ENCODE measurements around the gene ELL. TPM values are rescaled to one million over a fixed set of nuclear protein-coding genes. Genes with fewer than 3 reads are reported as not detected.
A peak's percentile ranks its signal among the peaks of the same experiment; 100 is the strongest.

The ELL gene
- total RNA-seq, 4 donors from 2014 or later, result 9.1 to 35.1 (median 20.1) TPM

- Histone ChIP-seq H3K4me3 (peak overlapping the region in 1 of 4 donors; percentile 5), H3K9me3 (no peaks in the 10 kb centered on the region), H3K4me1 (peaks cover under 1 to 17% (median 13%) of the 10 kb centered on the region in 4 donors), H3K36me3 (no peaks in the 10 kb centered on the region), H3K27me3 (peaks cover 0 to 36% (median 11%) of the 10 kb centered on the region in 4 donors), H3K27ac (replicated peaks in 1 of 4) (peak overlapping the region in 2 of 4 donors; percentile 7 to 13)
- intact Hi-C loops (cut with DNase I), result no loop called here
- 73% methylated on average over 7 of the region's 7 CpGs for WGBS
- DNase-seq (ENCODE audit: extremely low spot score), result no peak
- TF ChIP-seq EP300 (IDR thresholded peaks at IDR 0.05), result no peak
- no peak for TF ChIP-seq POLR2AphosphoS5 (IDR thresholded peaks at IDR 0.05)
- no peak for TF ChIP-seq CTCF (IDR thresholded peaks at IDR 0.05)
- TF ChIP-seq POLR2A (IDR thresholded peaks at IDR 0.05; ENCODE audit: low read depth), result no peak
Measured at GRCh38 chr19:18393836-18394235, 128.0 kb downstream of the ELL start.

- TF ChIP-seq CTCF (IDR thresholded peaks at IDR 0.05) (no peak), EP300 (IDR thresholded peaks at IDR 0.05) (no peak), POLR2AphosphoS5 (IDR thresholded peaks at IDR 0.05) (no peak), POLR2A (IDR thresholded peaks at IDR 0.05; ENCODE audit: low read depth) (no peak)
- intact Hi-C loops (cut with DNase I), result no loop called here
- peaks cover 7 to 24% (median 19%) of the 10 kb centered on the region in 4 donors for H3K4me1 ChIP-seq
- WGBS, result 81% methylated on average over 5 of the region's 5 CpGs
- no peak for DNase-seq (ENCODE audit: extremely low spot score)
- H3K27me3 ChIP-seq, result peaks cover 0 to 30% (median 11%) of the 10 kb centered on the region in 4 donors
- no peaks in the 10 kb centered on the region for H3K9me3 ChIP-seq
- H3K4me3 ChIP-seq, result no peak overlapping the region
- H3K36me3 ChIP-seq, result no peaks in the 10 kb centered on the region
- peak overlapping the region in 2 of 4 donors; percentile 7 to 13 for H3K27ac ChIP-seq (replicated peaks in 1 of 4)
Measured at GRCh38 chr19:18392926-18393325, 128.9 kb downstream of the ELL start.

Other genes with a start within 250 kb of the ELL start
- 1 to 10 TPM in 3 of 4 donors, under 1 TPM in 1; 0.52 to 2.5 (median 1.3) TPM for gene IQCN, start 247.6 kb downstream of the ELL start, total RNA-seq
- gene JUND, start 240.4 kb downstream of the ELL start, total RNA-seq, result 100 to 1,000 TPM; 325 to 457 (median 403) TPM
- gene LSM4, start 199.0 kb downstream of the ELL start, total RNA-seq, result 100 to 1,000 TPM in 1 of 4 donors, 10 to 100 TPM in 3; 86.8 to 116 (median 93.9) TPM
- gene PGPEP1, start 181.5 kb downstream of the ELL start, total RNA-seq, result 10 to 100 TPM; 15.0 to 50.3 (median 28.0) TPM
- gene GDF15, start 135.9 kb downstream of the ELL start, total RNA-seq, result 1 to 10 TPM; 1.6 to 5.6 (median 3.8) TPM
- gene LRRC25, start 124.4 kb downstream of the ELL start, total RNA-seq, result 10 to 100 TPM in 1 of 4 donors, 1 to 10 TPM in 3; 5.8 to 20.4 (median 7.0) TPM
- 100 to 1,000 TPM in 1 of 4 donors, 10 to 100 TPM in 3; 53.2 to 109 (median 77.8) TPM for gene SSBP4, start 102.7 kb downstream of the ELL start, total RNA-seq
- gene ISYNA1, start 83.9 kb downstream of the ELL start, total RNA-seq, result 10 to 100 TPM; 15.8 to 38.9 (median 26.2) TPM
- 100 to 1,000 TPM; 420 to 568 (median 430) TPM for gene FKBP8, start 21.5 kb upstream of the ELL start, total RNA-seq
- 100 to 1,000 TPM; 129 to 155 (median 149) TPM for gene KXD1, start 35.8 kb upstream of the ELL start, total RNA-seq
- gene UBA52, start 49.8 kb upstream of the ELL start, total RNA-seq, result 100 to 1,000 TPM; 560 to 800 (median 665) TPM
- 10 to 100 TPM; 56.1 to 77.7 (median 67.0) TPM for gene REX1BD, start 66.7 kb upstream of the ELL start, total RNA-seq
- gene CRLF1, start 84.7 kb upstream of the ELL start, total RNA-seq, result 100 to 1,000 TPM in 1 of 4 donors, 10 to 100 TPM in 3; 41.5 to 153 (median 59.6) TPM
- gene TMEM59L, start 90.8 kb upstream of the ELL start, total RNA-seq, result 1 to 10 TPM; 2.4 to 3.6 (median 2.8) TPM
- gene KLHL26, start 115.0 kb upstream of the ELL start, total RNA-seq, result 10 to 100 TPM in 2 of 4 donors, 1 to 10 TPM in 2; 9.1 to 19.0 (median 13.5) TPM
- gene CRTC1, start 161.6 kb upstream of the ELL start, total RNA-seq, result 10 to 100 TPM in 1 of 4 donors, 1 to 10 TPM in 3; 5.3 to 10.1 (median 6.6) TPM